ENCODE results near the gene BTBD1.
"Not testable (repeated sequence)": the region's sequence is repeated elsewhere in the genome, so short reads cannot be mapped to it uniquely, and the experiment has no call there.

Gene BTBD1

GRCh38 chr15:83088876-83089275, 21.8 kb upstream of the BTBD1 start:
- Histone ChIP-seq H3K27ac (ENCODE audit: poor library complexity, severe bottlenecking) (no peak overlapping the region), H3K9me3 (ENCODE audit: severe bottlenecking) (no peaks in the 10 kb centered on the region), H3K4me3 (ENCODE audit: severe bottlenecking) (no peak overlapping the region), H3K27me3 (ENCODE audit: insufficient read depth, poor library complexity, severe bottlenecking) (no peaks in the 10 kb centered on the region), H3K4me1 (ENCODE audit: insufficient read depth, poor library complexity, severe bottlenecking) (no peaks in the 10 kb centered on the region), H3K36me3 (ENCODE audit: low read depth) (no peaks in the 10 kb centered on the region)
- ATAC-seq (ENCODE audit: low read depth) (no peak), DNase-seq (ENCODE audit: low spot score) (no peak)
- no peak for TF ChIP-seq CTCF (IDR thresholded peaks at IDR 0.05; ENCODE audit: poor library complexity, severe bottlenecking)

- no peak for TF ChIP-seq CTCF (IDR thresholded peaks at IDR 0.05; ENCODE audit: poor library complexity, severe bottlenecking)
- H3K4me1 ChIP-seq (ENCODE audit: insufficient read depth, poor library complexity, severe bottlenecking): no peaks in the 10 kb centered on the region
- H3K27ac ChIP-seq (ENCODE audit: poor library complexity, severe bottlenecking): no peak overlapping the region
- H3K36me3 ChIP-seq (ENCODE audit: low read depth): no peaks in the 10 kb centered on the region
- no peaks in the 10 kb centered on the region for H3K27me3 ChIP-seq (ENCODE audit: insufficient read depth, poor library complexity, severe bottlenecking)
- H3K4me3 ChIP-seq (ENCODE audit: severe bottlenecking): no peak overlapping the region
- DNase-seq (ENCODE audit: low spot score): no peak
- ATAC-seq (ENCODE audit: low read depth): no peak
- H3K9me3 ChIP-seq (ENCODE audit: severe bottlenecking): no peaks in the 10 kb centered on the region
Measured at GRCh38 chr15:83087576-83087975, 20.5 kb upstream of the BTBD1 start.

GRCh38 chr15:83085864-83086552, 19.0 kb upstream of the BTBD1 start:
- not testable (repeated sequence) for H3K27me3 ChIP-seq (ENCODE audit: insufficient read depth, poor library complexity, severe bottlenecking); H3K27ac ChIP-seq (ENCODE audit: poor library complexity, severe bottlenecking); H3K9me3 ChIP-seq (ENCODE audit: severe bottlenecking); DNase-seq (ENCODE audit: low spot score); H3K4me3 ChIP-seq (ENCODE audit: severe bottlenecking); H3K36me3 ChIP-seq (ENCODE audit: low read depth); H3K4me1 ChIP-seq (ENCODE audit: insufficient read depth, poor library complexity, severe bottlenecking); ATAC-seq (ENCODE audit: low read depth)

GRCh38 chr15:83085461-83085860, 18.4 kb upstream of the BTBD1 start:
- H3K27me3 ChIP-seq (ENCODE audit: insufficient read depth, poor library complexity, severe bottlenecking); H3K9me3 ChIP-seq (ENCODE audit: severe bottlenecking); H3K4me1 ChIP-seq (ENCODE audit: insufficient read depth, poor library complexity, severe bottlenecking); ATAC-seq (ENCODE audit: low read depth); H3K36me3 ChIP-seq (ENCODE audit: low read depth); H3K27ac ChIP-seq (ENCODE audit: poor library complexity, severe bottlenecking); DNase-seq (ENCODE audit: low spot score); H3K4me3 ChIP-seq (ENCODE audit: severe bottlenecking): not testable (repeated sequence)

GRCh38 chr15:83082730-83083386, 15.8 kb upstream of the BTBD1 start:
- Histone ChIP-seq H3K36me3 (ENCODE audit: low read depth) (no peaks in the 10 kb centered on the region), H3K4me1 (ENCODE audit: insufficient read depth, poor library complexity, severe bottlenecking) (no peaks in the 10 kb centered on the region), H3K4me3 (ENCODE audit: severe bottlenecking) (no peak overlapping the region), H3K9me3 (ENCODE audit: severe bottlenecking) (no peaks in the 10 kb centered on the region), H3K27ac (ENCODE audit: poor library complexity, severe bottlenecking) (no peak overlapping the region), H3K27me3 (ENCODE audit: insufficient read depth, poor library complexity, severe bottlenecking) (no peaks in the 10 kb centered on the region)
- TF ChIP-seq CTCF (IDR thresholded peaks at IDR 0.05; ENCODE audit: poor library complexity, severe bottlenecking): no peak
- no peak for DNase-seq (ENCODE audit: low spot score)
- ATAC-seq (ENCODE audit: low read depth): no peak

Measured in RWPE2 (cell line).